Coronary artery (tissue), 2 donors: ENCODE data around the gene TRMT2B.
"Not testable (repeated sequence)": the region's sequence is repeated elsewhere in the genome, so short reads cannot be mapped to it uniquely, and the experiment has no call there.

ENCODE experiments used
- DNase-seq: peaks from one replicate; pipeline ENCODE4 v3.0.0-alpha.2; 2017; ENCODE audit warnings: low spot score
- H3K27ac ChIP-seq, 2 donors: fragments of 200-600 bp; sonication (generic); one replicate each; pipeline ENCODE4 v1.5.1; 2016 to 2019
- H3K4me3 ChIP-seq: fragments of 200-600 bp; sonication (generic); 2 replicates; pipeline ENCODE4 v1.5.1; 2016; ENCODE audit warnings: mild to moderate bottlenecking, moderate library complexity
- TF ChIP-seq, protein P1 (sequence below): fragments of 200-600 bp; sonication (generic); IDR thresholded peaks from one replicate; pipeline ENCODE4 v1.5.1; 2019; ENCODE audit warnings: antibody characterized with exemption

TRMT2B gene

DNA sequence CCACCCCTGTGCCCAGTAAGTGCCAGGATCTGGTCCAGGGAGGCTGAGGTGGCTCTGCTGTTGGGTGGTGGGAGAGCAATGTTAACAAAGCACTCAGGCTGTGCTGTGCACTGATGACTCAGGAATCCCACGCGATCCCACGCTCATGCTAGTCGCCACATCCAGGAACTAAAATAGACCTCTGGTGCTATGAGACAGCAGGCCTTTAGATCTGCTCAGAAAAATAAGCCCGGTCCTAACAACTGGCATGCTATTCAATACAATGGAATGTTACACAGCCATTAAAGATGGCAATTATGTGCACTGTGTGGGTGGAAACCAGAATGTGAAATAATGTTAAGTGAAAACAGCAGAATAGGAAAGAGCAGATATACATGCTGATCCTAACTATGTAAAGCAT, 56.4 kb downstream of the TRMT2B start:
- TF ChIP-seq, protein P1, sequence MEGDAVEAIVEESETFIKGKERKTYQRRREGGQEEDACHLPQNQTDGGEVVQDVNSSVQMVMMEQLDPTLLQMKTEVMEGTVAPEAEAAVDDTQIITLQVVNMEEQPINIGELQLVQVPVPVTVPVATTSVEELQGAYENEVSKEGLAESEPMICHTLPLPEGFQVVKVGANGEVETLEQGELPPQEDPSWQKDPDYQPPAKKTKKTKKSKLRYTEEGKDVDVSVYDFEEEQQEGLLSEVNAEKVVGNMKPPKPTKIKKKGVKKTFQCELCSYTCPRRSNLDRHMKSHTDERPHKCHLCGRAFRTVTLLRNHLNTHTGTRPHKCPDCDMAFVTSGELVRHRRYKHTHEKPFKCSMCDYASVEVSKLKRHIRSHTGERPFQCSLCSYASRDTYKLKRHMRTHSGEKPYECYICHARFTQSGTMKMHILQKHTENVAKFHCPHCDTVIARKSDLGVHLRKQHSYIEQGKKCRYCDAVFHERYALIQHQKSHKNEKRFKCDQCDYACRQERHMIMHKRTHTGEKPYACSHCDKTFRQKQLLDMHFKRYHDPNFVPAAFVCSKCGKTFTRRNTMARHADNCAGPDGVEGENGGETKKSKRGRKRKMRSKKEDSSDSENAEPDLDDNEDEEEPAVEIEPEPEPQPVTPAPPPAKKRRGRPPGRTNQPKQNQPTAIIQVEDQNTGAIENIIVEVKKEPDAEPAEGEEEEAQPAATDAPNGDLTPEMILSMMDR = no peak

DNA sequence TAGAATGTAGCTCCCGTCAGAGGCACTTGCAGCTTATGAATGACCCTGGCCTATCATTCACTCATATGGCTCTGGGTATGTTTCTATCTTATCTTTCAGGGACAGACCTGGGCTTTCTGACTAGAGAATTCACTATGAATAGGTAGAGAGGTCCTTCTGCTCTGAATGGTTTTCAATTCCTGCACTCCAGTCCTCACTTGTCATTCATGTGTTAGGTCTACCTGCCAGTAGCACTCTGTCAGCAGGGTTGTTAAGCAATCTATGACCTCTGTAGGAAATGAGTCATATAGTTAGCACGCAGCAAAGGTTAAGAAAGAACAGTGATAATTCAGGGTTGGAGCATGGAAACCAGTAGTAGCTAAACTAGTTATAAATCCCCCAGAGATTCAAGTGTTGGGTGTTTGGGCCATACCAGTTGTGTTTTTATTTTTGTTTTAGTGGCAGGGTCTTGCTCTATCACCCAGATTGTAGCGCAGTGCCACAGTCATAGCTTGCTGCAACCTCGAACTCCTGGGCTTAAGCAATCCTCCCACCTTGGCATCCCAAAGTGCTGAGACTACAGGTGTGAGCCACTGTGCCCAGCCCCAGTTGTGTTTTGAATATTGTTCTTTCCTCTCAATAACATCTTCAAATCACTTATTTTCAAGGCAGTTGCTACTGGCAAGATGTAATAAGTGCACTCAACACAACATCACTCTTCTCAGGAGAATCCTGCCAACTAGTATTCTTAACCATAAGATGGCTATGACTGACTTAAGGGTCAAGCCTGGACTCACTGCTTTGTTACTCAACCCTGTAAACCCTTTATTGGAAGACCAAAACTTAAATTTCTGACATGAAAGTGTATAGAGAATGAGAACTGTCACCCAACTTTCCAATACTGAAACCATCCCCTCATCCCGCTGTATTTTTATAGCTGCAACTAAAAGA, 57.3 kb downstream of the TRMT2B start:
- no peak for DNase-seq
- no peak overlapping the region for H3K27ac ChIP-seq
- TF ChIP-seq, protein P1 = no peak
- no peak overlapping the region for H3K4me3 ChIP-seq

More for the DNA sequence above, 56.4 kb downstream of the TRMT2B start:
- H3K4me3 ChIP-seq = no peak overlapping the region
- H3K27ac ChIP-seq = no peak overlapping the region
- DNase-seq = no peak

DNA sequence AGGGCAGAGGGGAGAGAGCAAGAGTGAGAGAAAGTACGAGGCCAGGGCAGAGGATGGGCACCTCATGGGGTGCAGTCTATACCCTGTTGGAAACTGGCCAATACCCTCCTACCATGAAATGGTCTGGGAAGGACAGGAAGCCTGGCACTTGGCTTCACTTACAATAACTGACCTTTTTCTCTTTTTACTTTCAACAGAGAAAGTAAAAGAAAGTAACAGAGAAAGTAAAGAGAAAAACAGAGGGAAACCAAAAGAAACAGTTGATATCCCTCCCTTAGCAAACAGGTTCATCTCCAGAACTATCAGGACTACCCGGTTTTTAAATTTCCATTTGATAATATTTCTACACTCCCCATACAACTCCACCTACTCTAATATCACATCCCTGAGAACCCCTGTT, 61.8 kb downstream of the TRMT2B start:
- Histone ChIP-seq H3K27ac (no peak overlapping the region), H3K4me3 (no peak overlapping the region)
- TF ChIP-seq, protein P1 = no peak
- no peak for DNase-seq

GRCh38 chrX:100984818-100985217, 67.1 kb downstream of the TRMT2B start:
- Histone ChIP-seq H3K27ac (no peak overlapping the region), H3K4me3 (no peak overlapping the region)
- TF ChIP-seq, protein P1 = no peak
- no peak for DNase-seq

- H3K4me3 ChIP-seq, H3K27ac ChIP-seq, DNase-seq: not testable (repeated sequence)
Measured at GRCh38 chrX:100981498-100981845, 70.4 kb downstream of the TRMT2B start.

DNA sequence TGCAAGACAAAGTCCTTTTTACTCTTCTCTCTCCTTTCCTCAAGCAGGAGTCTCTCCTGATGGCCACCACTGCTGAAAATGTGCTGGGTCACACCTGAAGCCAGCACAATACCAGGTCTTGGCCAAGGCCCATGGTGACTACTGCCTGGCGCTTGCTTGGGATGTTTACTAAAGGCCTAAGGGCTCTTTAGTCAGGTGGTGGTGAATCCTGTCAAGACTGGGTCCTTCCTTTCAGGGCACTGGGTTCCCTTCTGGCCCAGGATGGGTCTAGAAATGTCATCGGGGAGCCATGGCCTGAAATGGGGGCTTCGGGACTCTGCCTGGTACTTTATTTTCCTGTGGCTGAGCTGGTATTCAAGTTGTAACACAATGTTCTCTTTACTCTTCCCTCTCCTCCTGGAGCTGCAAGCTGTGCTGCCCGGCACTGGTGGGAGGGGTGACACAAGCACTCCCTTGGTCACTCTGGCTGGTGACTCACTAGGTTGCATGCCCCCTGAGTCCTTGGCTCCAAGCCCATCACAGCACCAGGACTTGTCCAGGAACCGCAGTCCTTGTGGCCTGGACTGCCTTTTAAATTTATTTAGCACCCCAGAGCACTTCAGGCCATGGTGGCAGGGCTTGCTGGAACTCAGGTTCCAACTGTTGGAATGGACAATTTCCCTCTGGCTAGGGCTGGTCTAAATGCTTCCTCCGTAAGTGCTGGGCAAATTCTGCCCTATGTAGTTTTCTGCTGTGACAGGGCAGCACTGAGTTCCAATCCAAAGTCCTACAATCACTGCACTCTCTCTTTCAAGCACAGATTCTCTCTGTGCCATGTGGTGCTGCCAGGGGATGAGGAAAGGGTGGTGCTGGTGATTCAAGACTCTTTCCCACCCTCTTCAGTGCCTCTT, 71.1 kb downstream of the TRMT2B start:
- no peak overlapping the region for H3K4me3 ChIP-seq
- TF ChIP-seq, protein P1 = no peak
- DNase-seq = no peak
- H3K27ac ChIP-seq = no peak overlapping the region

- no peak overlapping the region for H3K27ac ChIP-seq
- no peak for DNase-seq
- H3K4me3 ChIP-seq = no peak overlapping the region
- TF ChIP-seq, protein P1 = no peak
Measured at GRCh38 chrX:100979881-100980607, 71.9 kb downstream of the TRMT2B start.
